Measurements from ENCODE around the gene PNISR. TPM values are rescaled to one million over a fixed set of nuclear protein-coding genes. Genes with fewer than 3 reads are reported as not detected.
A peak's percentile ranks its signal among the peaks of the same experiment; 100 is the strongest.

The PNISR gene
- total and polyA plus RNA-seq, 3 donors from 2014 or later = 57.7 to 184 (median 173) TPM

DNA sequence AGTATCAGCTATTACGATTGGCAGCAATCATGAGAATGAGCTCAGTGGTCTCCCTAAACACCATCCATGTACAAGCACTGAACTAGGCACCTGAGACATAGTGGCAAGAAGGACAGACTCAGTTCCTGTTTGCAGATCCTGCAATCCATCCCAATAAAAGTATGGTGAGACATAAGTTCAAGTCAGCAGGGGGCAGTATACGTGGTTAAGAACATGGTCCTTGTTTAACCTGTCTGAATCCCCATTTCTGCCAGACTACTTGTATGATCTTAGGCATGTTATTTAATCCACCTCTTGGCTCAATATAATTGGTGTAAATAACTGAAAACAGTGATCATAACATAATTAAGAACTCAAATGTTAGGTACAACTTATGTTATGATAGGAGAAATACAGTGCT, 33.2 kb upstream of the PNISR start:
- Histone ChIP-seq H3K27ac (no peak overlapping the region), H3K27me3 (no peaks in the 10 kb centered on the region), H3K9me3 (no peaks in the 10 kb centered on the region), H3K36me3 (ENCODE audit: low read depth, missing control alignments) (no peaks in the 10 kb centered on the region), H3K4me3 (no peak overlapping the region), H3K4me1 (no peaks in the 10 kb centered on the region)
- TF ChIP-seq POLR2A (IDR thresholded peaks at IDR 0.05) (no peak), CTCF (IDR thresholded peaks at IDR 0.05) (peak in 2 of 3 experiments; percentile 5 to 8)
- no peak for DNase-seq
- intact Hi-C loops (cut with DNase I; ENCODE audit: low total_unique reads) = no loop called here
- 86 to 92% methylated on average over 2 of the region's 2 CpGs for WGBS, 2 donors

DNA sequence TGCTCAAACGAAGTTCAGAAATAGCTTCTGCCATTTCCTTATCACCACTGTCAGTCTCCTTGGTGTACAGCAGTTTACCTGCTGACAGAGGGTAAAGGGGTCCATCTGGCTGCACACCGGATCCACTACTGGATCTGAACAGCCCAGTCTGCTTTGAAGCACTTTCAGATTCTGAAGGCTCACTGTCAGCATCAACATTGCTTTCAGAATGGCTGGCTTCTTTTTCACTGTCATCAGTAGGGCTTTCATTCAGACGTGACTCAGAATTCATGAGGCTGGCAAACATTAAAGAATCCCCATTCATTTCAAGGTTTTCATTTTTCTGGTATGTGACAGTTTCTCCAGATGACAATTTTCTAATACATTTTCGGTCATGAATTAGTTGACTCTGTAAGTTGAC, 21.0 kb upstream of the PNISR start:
- no peak overlapping the region for H3K27ac ChIP-seq
- intact Hi-C loops (cut with DNase I; ENCODE audit: low total_unique reads) = no loop called here
- no peaks in the 10 kb centered on the region for H3K36me3 ChIP-seq (ENCODE audit: low read depth, missing control alignments)
- TF ChIP-seq CTCF (IDR thresholded peaks at IDR 0.05) = no peak
- no peak for TF ChIP-seq POLR2A (IDR thresholded peaks at IDR 0.05)
- no peak overlapping the region for H3K4me3 ChIP-seq
- no peaks in the 10 kb centered on the region for H3K9me3 ChIP-seq
- no peak for DNase-seq
- H3K4me1 ChIP-seq = no peaks in the 10 kb centered on the region
- WGBS, 2 donors = 90 to 97% methylated on average over 4 of the region's 4 CpGs
- no peaks in the 10 kb centered on the region for H3K27me3 ChIP-seq

DNA sequence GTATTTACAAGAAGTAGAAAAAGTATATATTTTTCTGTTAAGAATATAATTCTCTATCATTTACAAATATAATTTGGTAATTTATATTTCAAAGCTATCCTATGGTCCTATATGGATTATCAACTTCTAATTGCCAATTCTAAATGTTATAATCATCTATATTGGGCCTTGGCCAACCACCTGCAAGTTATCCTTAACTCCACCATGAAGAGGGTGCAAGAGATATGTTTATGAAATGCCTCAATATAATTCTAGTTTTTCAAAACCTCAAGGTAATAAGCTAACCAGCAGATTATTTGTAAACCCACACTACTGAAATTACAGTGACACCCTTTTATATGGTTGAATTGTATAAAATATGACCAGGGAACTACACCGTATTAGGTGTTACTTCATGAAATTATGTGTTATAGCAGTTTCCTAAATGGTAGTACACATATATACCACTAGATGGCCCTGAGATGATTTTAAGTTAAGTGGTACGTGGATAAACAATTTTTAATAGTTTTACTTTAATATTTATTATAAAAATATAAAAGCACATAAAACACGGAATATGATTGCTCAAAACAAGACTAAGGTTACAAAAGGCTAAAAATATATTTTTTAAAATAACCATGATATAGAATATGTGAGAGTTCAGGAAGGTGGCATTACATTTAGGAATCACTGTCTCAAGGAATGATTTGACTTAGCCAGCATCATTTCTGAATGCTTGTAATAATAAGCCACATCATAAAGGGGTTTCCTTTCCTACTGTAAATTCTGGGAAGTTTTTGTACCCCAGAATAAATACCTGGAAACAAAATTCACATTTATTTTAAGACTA, 9.8 kb upstream of the PNISR start:
- TF ChIP-seq CTCF (IDR thresholded peaks at IDR 0.05) (peak; percentile 6 to 80 (median 24)), POLR2A (IDR thresholded peaks at IDR 0.05) (no peak)
- intact Hi-C loops (cut with DNase I; ENCODE audit: low total_unique reads) = no loop called here
- Histone ChIP-seq H3K27ac (no peak overlapping the region), H3K9me3 (no peaks in the 10 kb centered on the region), H3K4me1 (no peaks in the 10 kb centered on the region), H3K36me3 (ENCODE audit: low read depth, missing control alignments) (no peaks in the 10 kb centered on the region), H3K4me3 (no peak overlapping the region), H3K27me3 (no peaks in the 10 kb centered on the region)
- WGBS, 2 donors = 15 to 22% methylated on average over 3 of the region's 3 CpGs
- DNase-seq = no peak

DNA sequence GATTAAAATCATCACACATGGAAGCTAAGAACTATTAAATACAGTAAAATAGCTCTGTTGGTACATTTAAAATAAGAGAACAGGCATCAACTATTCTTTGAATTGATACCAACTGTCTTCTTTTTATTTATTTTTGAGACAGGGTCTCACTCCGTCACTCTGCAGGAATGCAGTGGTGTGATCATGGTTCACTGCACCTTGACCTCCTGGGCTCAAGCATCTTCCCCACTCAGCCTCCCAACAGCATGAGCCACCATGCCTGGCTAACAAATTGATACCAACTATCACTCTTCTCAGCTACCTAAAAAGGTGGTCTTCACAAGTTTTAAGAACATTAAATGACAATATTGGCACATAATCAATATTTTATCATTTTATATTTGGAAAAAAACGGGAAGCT, 7.8 kb upstream of the PNISR start:
- WGBS, 2 donors = 76 to 77% methylated on average over 2 of the region's 2 CpGs
- Histone ChIP-seq H3K36me3 (ENCODE audit: low read depth, missing control alignments) (no peaks in the 10 kb centered on the region), H3K4me1 (no peaks in the 10 kb centered on the region), H3K27me3 (no peaks in the 10 kb centered on the region), H3K4me3 (no peak overlapping the region), H3K27ac (no peak overlapping the region), H3K9me3 (no peaks in the 10 kb centered on the region)
- TF ChIP-seq CTCF (IDR thresholded peaks at IDR 0.05) = no peak
- no peak for TF ChIP-seq POLR2A (IDR thresholded peaks at IDR 0.05)
- DNase-seq = no peak
- intact Hi-C loops (cut with DNase I; ENCODE audit: low total_unique reads) = no loop called here

GRCh38 chr6:99431901-99432300, 6.8 kb upstream of the PNISR start:
- intact Hi-C loops (cut with DNase I; ENCODE audit: low total_unique reads) = no loop called here
- H3K27ac ChIP-seq = no peak overlapping the region
- DNase-seq = no peak
- TF ChIP-seq POLR2A (IDR thresholded peaks at IDR 0.05) (no peak), CTCF (IDR thresholded peaks at IDR 0.05) (no peak)
- H3K36me3 ChIP-seq (ENCODE audit: low read depth, missing control alignments) = no peaks in the 10 kb centered on the region
- H3K4me3 ChIP-seq = no peak overlapping the region
- WGBS, 2 donors = 88 to 92% methylated on average over 2 of the region's 2 CpGs
- H3K9me3 ChIP-seq = no peaks in the 10 kb centered on the region
- no peaks in the 10 kb centered on the region for H3K27me3 ChIP-seq
- H3K4me1 ChIP-seq = peaks cover 3% of the 10 kb centered on the region

Measured in testis (tissue), 3 donors.